ENCODE results near the gene OR10J4.

DNA sequence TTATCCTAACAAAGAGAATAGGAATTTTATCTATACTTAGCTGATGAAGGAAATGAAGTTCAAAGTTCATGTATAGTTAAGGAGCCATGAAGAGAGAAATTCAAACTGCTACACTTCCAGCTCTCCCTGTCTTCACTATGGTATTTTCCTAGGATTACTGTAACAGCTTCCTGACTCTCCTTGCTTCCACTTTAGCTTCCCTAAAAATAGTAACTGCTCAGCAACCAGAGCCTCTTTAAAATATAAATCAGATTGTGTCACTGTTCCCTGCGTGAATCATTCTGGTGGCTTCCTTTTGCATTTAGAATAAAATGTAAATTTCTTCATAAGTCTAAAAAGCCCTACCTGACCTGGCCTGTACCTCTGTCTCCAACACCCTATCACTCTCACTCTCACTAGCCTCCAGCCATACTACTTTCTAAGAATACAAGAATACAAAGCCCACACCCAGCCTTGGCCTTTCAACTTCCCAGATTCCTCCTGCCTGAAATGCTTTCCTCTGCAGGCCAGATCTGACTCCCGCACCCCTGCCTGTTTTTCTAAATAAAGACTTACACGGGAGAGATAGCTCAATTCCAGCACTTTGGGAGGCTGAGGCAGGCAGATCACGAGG is 38.0 kb downstream of the OR10J4 start:
- TF ChIP-seq SP1 (IDR thresholded peaks at IDR 0.05): no peak
- no peak for TF ChIP-seq FOXA1 (IDR thresholded peaks at IDR 0.05)
- no peak for TF ChIP-seq ARNT (IDR thresholded peaks at IDR 0.05)
- TF ChIP-seq ZNF384 (IDR thresholded peaks at IDR 0.05): no peak
- TF ChIP-seq ELF4 (IDR thresholded peaks at IDR 0.05): no peak
- TF ChIP-seq, protein P1, sequence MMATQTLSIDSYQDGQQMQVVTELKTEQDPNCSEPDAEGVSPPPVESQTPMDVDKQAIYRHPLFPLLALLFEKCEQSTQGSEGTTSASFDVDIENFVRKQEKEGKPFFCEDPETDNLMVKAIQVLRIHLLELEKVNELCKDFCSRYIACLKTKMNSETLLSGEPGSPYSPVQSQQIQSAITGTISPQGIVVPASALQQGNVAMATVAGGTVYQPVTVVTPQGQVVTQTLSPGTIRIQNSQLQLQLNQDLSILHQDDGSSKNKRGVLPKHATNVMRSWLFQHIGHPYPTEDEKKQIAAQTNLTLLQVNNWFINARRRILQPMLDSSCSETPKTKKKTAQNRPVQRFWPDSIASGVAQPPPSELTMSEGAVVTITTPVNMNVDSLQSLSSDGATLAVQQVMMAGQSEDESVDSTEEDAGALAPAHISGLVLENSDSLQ (IDR thresholded peaks at IDR 0.05): no peak
- TF ChIP-seq FOXK2 (IDR thresholded peaks at IDR 0.05): no peak
- TF ChIP-seq BHLHE40 (IDR thresholded peaks at IDR 0.05; ENCODE audit: borderline replicate concordance): no peak
- no peak for TF ChIP-seq NFRKB (IDR thresholded peaks at IDR 0.05)

Data from HEK293T (cell line).